Epidermal melanocyte (primary cell): Measurements from ENCODE around the gene TMEM121.
A peak's percentile ranks its signal among the peaks of the same experiment; 100 is the strongest.

Experiments
- DNase-seq: peaks from one replicate; pipeline ENCODE4 v3.0.0; 2011; ENCODE audit warnings: low spot score; ENCODE audit not compliant: insufficient read length

Gene TMEM121

DNA sequence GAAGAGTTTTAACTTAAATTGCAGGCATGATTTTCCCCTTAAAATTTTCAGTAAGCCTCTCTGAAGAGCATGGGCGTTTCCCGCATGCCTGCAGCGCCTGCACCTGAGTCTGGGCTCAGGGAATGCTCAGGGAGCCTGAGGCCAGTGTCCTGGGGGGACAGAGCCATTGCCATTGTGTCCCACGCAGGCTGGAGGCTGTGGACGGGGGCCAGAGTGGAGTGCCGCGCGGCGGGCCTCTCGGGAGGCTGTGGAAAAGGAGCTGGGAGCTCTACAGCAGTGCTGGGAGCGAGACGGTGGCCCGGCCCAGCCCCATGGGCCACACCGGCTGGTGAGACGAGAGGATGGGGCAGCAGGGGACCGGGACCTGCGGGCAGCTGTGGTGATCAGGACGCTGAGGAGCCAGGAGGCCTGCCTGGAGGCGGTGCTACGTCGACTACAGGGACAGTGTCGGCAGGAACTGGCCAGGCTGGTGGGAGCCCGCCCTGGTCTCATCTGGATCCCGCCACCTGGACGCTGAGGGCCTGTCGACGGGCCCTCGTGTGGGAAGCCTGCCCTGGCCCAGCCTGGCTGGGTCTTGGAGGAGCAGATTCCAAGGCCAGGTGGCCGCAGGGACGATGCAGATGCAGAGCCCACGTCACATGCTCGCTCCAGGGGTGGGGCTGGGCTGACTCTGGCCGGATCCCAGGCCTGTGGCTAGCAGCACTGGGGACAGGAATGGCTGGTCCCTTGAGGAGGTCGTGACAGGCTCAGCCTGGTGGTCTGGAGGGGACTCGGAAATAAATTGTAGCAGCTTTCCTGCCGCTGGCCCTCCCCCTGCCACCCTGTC is 27.7 kb upstream of the TMEM121 start:
- DNase-seq = no peak

DNA sequence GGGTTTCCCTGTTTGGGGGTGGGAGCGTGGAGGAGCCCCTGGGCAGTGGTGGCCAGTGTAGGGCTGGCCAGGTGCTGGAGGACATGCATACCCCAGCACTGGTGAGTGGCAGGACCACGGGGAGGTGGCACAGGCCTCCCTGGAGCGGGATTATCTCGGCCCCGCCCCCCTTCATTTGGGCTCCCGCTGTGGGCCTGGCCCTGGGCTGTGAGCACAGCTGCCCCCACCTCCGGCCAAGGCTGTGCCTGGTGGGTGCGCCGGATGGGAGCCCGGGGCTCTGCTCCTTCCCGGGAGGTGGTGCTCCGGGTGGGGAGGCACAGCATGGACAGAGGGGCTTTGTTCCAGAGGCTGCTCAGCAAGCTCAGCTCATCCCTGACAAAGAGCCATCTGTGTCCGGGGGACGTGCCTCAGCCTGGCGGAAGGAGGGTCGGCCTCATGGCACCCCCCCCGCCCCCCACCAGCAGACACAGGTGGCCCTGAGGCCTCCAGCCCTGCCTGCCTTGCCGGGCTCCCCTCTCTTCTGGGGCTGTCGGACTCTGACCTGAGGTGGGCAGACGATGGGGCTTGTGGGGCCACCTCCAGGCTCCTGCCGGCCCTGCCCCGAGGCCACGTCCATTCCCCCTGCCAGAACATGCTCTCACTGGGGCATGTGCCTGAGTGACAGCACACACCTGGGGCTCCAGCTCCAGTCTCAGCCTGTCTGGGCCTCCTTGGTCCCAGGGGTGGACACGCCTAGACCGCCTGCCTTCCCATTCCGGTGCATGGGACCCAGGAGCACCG is 26.9 kb upstream of the TMEM121 start:
- DNase-seq = peak; percentile 98

DNA sequence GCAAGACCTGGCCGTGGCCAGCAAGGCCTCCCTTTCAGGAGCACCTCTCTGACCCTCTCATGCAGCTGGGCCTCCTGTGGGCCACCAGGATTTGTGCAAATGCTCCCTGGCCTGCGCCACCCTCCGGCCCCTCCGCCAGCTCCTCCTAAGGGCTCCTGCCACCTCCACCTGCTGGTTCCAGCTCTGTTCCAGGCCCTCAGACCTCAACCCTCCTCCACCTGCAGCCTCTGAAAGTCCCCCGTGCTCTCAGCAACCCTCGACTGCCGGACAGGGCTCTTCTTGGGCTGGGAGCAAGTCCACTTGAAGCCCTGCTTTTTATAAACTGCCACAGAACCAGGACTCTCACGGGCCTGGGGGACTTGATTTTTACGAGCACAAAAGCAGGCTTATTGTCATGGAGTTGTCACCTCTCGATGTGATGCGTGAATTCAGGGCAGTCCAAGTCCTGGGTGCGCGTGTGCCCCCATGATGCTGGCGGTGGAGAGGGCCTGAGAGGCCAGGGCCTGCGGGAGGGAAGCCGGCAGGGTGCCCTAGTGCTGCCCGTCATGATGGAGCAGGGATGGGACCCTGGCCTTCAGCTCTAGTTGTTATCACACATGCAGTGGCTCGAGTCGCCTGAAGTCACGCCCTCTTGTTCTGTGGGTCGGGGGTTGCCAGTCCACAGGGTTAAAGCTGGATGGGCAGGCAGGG is 26.2 kb upstream of the TMEM121 start:
- DNase-seq = no peak

DNA sequence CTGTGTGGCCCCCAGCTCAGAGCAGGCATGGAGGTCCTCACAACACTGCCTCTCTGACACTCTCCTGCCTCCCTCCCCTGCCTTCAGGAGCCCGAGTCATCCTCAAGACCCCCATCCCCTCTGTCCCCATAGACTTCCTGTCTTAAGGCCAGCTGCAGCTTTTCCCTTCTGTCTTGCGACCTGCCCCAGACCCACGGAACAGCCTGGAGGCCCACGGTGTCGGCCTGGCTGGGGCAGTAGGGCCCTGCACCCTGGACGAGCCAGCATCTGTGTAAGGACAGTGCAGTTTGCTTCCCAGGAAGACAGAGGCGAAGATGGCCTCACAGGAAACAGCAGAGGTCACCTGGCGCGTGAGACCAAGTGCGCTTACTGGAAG is 25.7 kb upstream of the TMEM121 start:
- no peak for DNase-seq

DNA sequence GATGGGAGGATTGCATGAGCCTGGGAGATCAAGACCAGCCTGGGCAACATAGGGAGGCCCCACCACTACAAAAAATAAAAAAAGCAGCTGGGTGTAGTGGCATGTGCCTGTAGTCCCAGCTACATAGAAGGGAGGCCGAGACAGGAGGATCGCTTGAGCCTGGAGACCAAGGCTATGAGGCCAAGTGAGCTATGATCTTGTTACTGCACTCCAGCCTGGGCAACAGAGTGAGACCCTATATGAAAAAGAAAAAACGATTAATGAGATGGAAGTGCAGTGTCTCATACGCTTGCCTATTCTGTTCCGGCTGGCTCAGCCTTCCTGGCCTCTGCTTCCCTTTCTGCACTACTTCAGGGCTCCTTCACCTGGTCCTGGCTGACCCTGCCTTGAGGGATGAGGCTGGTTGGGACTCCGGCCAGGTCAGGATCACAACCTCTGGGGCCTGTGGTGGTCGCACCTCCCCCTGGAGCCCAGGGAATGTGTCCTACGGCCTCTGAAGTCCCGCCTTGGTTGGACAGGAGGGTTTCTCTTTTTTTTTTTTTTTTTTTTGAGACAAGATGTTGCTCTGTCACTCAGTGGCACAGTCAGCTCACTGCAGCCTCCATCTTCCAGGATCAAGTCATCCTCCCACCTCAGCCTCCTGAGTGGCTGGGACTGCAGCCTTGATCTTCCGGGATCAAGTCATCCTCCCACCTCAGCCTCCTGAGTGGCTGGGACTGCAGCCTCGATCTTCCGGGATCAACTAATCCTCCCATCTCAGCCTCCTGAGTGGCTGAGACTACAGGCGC is 24.7 kb upstream of the TMEM121 start:
- DNase-seq = no peak

DNA sequence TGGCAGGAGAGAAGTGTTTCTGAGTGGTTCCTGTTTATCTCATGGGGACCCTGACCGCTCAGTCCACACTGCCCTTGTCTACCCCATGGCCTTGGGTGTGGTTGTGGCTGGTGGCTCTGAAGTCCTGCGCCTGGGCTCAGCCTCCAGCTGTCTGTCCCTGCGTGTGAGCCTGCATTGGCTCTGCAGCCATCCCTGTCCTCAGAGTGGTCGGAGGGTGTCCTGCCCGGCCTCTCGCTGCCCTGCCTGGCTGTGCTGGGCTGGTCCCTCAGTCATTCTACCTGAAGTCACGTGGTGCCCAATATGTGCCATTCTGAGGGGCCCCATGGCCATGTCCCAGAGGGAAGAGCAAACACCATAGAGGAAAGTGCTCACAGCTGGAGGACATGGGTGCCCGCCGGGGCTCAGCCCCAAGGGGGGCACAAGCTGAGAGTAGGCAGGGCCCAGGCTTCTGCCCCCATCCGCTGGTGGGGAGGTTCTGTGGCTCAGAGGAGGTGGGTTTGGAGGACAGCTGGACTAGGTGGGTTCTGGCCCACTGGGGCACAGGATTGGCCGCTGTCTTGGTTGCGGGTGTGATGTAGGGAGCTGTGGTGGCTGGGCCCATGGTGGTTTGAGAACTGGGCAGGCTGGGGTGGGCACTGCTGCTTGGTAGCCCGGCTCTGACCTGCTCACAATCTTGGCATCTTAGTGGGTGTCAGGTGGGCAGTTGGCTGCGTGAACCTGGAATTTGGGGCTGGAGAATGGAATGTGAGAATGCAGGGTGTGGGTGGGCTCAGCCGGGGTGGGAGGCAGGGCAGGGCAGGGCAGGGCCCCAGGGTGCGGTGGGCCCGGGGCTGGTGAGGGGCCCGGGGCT is 23.7 kb upstream of the TMEM121 start:
- DNase-seq = no peak

DNA sequence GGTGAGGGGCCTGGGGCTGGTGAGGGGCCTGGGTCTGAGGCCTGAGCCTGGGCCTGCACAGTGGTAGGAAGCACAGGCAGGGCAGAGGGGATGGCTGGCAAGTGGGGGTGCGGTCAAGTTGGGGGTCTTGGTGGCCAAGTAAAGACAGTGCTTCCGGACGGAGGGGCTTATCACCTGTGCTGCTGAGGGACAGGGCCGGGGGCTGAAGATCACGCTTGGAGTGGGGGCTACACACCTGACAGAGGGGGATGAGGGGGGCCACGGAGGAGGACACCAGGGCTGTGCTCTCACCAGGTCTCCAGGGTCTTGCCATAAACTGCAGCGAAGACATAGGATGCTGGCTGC is 23.1 kb upstream of the TMEM121 start:
- DNase-seq = no peak

DNA sequence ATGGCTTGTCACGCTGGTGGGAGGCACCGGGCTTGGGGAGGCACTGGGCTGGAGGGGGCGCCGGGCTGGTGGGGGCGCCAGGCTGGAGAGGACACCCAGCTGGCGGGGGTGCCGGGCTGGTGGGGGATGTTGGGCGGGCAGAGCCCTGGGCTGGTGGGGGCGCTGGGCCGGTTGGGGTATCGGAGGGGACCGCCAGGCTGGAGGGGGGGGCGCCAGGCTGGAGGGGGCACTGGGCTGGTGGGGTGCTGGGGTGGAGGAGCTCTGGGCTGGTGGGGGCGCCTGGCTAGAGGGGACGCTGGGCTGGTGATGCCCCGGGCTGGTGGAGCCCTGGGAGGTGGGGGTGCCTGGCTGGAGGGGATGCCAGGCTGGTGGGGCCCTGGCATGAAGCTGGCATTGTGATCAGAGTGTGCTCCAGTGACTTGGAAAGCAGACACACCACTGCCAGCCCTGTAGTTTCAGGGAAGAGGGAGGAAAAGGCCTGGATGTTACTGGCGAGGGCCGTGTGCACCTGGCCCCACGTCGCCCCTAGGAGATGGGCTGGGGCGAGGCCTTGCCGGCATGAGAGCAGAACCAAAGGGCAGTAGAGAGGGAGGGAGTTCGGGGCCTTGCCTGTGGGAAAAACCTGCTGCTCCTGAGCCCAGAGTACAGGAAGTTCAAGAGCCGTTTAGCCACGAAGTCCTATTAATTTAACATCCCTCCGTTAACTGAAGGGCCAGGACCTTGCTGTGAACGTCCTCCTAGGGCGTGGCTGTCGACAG is 22.3 kb upstream of the TMEM121 start:
- no peak for DNase-seq

DNA sequence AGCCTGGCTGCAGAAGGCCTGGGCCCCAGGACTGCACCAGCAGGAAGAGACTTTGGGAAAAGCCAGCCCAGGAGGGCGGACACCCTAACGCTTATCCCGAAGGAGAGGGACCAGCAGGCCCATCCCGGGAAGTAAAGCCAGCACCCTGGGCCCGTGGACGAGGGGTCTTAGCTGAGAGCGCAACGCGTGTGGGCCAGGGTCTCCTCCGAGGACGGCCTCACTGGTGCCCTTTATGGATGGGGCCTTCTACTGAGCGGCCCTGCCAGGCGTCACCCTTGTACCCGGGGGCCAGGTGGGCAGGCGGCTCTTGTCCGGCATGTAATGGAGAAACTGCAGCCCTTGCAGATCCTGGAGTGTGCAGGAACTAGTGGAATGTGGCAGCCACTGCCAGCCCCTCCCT is 21.3 kb upstream of the TMEM121 start:
- no peak for DNase-seq

DNA sequence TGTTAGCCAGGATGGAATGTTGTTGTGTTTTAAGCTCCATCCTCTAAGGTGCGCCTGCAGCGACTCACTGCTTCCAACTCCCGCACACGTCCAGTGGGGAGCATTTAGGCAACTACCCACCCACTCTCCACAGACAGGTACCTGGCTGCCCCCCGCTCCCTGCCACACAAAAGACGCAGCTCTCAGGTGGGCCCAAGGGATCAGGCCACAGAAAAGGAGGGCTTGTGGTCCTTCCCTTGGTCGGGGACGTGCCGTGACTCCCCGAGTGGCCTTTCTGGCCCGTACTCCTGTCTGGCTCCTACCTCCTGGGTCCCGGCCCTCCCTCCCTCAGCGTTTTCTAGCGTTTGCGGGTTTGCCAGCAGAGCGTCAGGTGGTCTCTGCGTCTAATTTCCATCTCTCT is 19.1 kb upstream of the TMEM121 start:
- DNase-seq = no peak

DNA sequence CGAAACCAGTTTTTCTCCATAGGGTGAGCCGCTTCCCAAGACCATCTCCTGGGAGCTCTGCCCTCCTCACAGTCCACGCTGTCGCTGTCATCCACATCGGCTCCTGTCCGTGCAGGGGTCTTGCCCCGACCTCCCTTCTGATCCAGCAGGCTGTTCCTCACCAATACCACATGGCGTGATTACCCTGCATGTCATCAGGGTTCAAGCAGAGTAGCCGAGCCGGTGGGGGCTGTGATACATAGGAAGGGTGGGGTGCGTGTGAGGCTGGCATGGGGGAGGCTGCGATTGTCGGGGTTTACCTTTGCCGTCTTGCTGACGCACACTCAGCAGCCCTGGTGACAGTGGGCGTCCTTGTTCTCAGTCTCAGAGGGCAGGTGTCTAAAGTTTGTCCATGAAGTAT is 18.3 kb upstream of the TMEM121 start:
- no peak for DNase-seq

DNA sequence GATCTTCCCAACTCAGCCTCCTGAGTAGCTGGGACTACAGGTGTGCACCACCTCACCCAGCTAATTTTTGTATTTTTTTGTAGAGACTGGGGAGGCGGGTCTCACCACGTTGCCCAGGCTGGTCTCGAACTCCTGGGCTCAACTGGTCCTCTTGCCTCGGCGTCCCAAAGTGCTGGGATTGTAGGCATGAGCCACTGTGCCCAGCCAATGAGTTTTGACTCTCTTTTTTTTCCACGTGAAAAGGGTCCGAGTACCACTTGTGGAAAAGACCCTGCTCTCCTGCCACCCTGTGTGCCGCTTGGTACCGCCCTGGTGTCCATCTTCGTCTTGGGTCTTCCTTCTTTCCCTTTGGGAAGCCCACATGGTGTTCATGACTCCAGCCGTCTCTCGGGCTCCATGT is 17.8 kb upstream of the TMEM121 start:
- DNase-seq = no peak

DNA sequence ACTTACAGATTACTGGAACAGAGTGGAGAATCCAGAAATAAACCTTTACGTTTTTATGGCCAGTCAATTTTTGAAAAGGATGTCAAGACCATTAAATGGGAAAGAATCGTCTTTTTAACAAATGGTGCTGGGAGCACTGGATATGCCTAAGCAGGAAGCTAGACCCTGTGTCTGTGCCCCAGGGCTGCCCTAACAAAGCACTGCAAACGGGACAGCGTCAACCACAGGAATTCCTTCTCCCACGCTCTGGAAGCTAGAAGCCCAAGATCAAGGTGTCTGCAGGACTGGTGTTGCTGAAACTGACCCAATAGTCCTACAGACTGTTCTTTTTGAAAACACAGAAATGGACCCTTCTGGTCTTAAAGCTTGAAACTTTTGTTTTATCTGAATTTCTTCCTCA is 9.3 kb upstream of the TMEM121 start:
- DNase-seq = no peak

DNA sequence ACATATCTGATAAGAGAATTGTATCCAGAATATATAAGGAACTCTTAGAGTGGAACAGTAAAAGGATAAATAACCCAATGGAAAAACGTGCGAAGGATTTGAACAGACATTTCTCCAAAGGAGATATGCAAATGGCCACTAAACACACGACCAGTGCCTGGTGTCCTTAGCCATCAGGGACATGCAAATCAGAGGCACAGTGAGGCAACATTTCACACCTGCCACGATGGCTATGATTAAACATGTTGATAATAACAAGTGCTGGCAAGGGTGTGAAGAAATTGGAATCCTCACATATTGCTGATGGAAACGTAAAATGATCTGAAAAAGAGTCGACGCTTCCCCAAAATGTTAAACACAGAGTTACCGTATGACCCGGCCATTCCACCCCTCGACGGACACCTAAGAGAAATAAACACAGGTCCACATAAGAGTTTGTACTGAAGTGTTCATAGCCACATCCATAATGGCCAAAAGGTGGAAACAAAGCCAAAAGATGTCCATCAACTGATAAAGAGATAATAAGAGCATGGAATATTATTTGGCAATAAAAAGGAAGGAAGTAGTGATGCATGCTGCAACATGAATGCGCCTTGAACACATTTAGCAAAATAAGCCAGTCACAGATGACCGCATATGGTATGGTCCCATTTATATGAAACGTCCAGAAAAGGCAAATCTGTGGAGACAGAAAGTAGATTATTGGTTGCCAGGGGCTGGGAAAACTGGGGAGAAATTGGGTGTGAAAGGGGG is 6.3 kb upstream of the TMEM121 start:
- no peak for DNase-seq

DNA sequence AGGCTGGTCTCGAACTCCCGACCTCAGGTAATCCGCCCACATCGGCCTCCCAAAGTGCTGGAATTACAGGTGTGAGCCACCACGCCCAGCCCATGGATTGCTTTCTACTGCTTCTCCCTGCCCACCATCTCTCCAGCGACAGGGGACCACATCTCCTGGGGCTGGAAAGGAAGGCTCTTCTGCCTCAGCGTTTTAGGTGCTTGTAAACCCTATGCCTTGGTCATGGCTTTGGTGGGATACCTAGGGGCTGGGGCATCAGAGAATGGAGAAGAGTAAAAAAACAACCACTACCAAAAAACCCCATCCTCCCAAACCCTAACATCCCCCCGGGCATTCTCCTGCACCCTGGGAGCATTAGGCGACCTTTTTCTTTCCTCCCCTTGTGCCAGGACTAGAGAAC is 1.1 kb upstream of the TMEM121 start:
- no peak for DNase-seq

DNA sequence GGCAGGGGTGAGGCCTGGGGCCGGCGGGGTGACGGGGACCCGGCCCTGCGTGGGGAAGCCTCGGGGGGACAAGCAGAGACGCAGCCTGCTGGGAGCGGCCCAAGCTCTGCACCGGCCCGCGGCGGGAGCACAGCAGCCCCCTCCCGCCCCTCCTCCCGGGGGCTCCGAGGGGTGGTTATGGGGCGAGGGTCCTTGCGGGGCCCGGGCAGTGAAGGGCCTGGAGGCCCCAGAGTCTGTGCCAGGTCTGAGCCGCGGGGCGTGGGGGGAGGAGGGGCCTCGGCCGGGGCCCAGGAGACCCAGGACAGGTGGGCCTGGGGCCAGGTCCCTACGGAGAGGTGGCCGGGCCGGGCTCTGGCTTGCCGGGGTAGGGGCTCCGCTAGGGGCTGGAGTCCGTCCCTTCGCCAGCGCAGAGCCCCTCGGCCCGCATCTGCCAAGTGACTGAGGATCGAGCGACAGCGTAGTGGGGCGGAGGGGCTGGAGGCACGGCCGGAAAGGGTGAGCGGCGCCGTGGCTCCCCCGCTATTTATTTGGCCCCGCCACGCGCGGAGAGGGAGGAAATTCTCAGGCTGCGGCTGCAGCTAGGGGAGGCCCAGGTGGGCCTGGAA is 495 bp downstream of the TMEM121 start:
- DNase-seq = peak; percentile 18

DNA sequence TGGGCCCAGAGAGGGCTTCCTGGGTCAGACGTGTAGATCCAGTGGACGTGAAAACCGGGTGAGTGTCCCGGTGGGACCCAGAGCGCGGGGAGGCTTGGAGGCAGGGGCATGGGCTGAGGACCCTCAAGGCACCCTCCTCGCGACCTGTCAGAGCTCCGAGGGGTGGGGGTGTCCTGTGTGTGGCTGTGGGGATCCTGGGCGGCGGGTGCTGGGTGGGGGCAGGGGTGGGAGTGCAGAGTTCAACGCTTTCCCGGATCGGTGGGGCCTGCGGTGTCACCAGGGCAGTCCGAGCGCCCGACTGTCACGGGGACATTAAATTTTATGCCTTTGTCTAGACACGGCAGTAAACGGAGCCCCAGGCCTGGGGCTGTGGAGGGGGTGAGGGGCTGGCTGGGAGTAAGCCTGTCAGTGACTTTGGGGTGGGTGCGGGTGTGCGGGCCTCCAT is 1.0 kb downstream of the TMEM121 start:
- DNase-seq = no peak

DNA sequence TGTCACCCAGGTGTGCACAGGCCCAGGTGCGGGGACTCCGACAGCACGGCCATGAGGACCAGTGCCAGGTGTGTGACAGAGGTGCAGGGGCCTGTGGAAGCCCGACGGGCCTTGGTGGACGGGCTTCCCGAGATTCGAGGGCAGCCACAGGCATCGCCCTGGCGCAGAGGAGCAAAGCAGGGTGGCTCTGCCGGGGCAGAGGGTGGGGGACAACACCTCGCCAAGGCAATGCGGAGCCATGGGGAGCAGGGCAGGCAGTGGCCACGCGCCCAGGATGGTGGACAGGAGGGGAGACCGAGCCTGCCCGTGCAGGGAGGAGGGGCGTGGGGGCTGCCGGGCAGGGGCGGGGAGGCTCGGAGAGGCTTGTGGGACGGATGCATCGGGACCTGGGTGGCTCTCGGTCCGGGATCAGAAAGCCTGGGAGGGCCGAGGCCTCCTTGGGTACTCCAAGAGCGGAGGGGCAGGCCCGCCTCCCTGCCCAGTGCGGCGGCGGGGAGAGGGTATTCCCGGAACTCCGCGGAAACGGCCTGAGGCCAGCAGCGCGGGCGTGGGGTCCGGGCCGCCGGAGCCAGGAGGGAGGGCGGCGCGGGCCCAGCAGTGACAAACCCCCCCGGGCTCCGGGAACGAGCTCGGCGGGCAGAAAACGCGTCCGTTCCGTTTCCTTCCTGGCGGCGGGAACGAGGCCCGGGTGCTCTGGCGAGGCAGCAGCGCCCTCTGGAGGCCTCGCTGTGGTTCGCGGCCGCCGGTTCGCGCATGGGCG is 1.6 kb downstream of the TMEM121 start:
- peak; percentile 96 for DNase-seq
